OCI-M2 (cell line): ENCODE measurements around the gene SLC24A5.

Source experiments
- DNase-seq: peaks from one replicate; lab custom pipeline; 2025; ENCODE audit not compliant: unreplicated experiment; lab: John Stamatoyannopoulos, UW

Gene SLC24A5

DNA sequence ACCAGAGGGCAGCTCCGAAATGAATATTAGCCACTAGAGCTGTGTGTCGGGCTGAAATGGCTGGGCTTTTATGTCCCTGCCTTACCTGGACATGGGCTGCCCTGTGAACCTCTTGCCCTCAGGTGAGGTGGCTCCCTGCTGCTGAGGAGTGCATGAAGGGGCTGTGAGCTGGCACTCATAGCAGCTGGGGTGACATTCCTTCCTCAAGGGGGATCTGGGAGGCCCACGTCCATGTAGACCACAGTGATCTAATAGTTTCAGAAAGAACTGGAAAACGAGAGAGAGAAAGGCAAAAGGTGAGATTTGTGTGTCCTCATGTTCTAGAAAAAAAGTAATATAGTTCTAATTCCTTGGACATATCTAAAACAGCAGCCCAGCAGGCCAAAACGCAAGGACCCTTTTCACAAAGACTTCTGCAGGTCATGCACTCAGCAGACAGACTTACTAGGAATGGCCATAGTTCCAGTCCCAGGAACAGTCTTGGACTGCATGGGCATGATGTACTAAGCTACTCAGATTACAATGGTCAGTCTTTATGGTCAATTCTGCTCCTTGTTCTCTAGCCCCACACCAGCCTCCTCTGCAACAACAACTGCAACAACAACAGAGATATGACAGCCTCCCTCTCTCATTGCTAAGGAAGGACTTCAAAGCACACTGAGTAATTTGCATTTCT is 10.8 kb upstream of the SLC24A5 start:
- DNase-seq: no peak

GRCh38 chr15:48112242-48112641 is 8.5 kb upstream of the SLC24A5 start:
- no peak for DNase-seq

GRCh38 chr15:48119277-48119676 is 1.5 kb upstream of the SLC24A5 start:
- DNase-seq: no peak

DNA sequence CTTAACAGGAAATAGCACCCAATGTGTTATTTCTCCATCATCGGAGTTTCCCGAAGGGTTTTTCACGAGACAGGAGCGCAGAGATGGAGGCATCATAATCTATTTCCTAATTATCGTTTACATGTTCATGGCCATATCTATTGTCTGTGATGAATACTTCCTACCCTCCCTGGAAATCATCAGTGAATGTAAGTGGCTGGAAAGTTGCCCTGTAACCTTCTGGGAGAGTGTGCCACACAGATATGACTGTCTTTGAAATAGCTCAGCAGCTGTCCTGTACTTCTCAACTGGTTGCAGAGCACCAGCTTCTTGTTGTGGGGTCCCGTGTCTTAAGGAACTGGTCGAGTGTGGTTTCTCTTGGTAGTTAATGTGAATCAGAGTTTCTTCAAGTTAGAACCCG is 1.1 kb downstream of the SLC24A5 start:
- no peak for DNase-seq

DNA sequence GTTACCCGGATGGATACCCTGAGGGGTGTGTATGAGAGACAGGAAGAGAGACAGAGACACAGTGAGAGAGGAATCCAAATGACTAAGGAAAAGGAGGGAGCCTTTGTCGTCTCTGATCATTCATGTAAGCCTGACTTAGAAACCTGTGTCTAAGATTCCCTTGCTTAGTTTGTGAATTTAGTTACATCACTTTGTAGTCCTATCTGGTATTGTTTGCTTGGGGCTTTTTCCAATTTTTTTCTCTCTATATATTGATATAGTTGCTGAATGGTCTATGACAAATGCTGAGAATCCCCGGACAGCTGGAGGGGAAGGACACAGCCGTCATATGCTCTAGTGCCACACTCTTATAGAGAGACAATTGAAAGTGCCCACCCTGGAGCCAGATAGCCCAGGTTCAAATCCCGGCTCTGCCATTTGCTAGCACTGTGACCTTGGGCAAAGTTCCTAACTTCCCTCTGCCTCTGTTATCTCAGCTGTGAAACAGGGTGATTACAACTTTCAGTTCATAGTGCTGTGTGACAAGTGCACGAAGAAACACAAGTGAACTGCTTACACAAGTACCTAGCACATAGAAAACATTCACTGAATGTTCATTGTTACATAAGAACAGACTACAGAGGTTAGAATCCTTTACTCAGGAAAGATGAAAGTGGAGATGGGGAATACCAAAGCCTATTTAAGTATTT is 6.0 kb downstream of the SLC24A5 start:
- no peak for DNase-seq

- DNase-seq: no peak
These were observed 10.5 kb downstream of the SLC24A5 start for GRCh38 chr15:48131324-48131723.

- DNase-seq: no peak
These were observed 12.1 kb downstream of the SLC24A5 start for GRCh38 chr15:48132874-48133273.

DNA sequence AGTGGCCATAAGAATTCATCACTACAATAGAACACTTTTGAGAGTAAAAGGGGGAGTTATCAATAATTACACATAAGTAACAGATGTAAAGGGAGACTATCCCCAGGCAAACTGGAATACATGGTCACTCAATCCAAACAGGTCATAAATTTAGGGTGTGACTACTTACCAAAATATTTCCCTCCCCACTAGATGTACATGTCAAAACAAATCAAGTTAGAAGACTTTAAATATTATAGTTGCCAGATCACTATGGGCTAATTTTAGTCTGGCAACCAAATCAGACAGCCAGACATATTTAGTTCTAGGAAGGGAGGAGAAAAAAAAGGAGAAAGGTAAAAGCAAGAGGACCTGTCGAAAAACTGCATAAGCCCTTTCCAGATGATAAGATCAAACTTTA is 23.1 kb downstream of the SLC24A5 start:
- no peak for DNase-seq

- DNase-seq: no peak
These were observed 24.1 kb downstream of the SLC24A5 start for GRCh38 chr15:48144889-48145288.

DNA sequence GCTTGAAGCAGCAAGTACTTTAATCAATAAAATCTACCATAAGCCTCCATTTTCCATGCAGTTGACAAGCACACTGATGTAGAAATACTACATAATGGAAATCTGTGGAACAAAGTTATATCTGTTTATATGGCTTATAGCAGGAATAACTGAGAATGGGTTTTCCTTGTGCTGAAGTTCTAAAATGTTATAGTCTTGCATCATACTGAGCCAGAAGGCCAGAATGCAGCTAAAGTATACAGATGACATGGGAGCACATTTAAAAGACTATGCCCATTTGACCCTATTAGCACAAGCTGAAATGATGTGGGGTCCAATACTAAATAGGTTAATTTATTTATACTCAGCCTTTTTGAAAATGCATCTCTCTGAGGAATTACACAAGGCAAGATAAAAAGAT is 25.1 kb downstream of the SLC24A5 start:
- DNase-seq: no peak

- no peak for DNase-seq
These were observed 26.6 kb downstream of the SLC24A5 start for GRCh38 chr15:48147358-48147757.

DNA sequence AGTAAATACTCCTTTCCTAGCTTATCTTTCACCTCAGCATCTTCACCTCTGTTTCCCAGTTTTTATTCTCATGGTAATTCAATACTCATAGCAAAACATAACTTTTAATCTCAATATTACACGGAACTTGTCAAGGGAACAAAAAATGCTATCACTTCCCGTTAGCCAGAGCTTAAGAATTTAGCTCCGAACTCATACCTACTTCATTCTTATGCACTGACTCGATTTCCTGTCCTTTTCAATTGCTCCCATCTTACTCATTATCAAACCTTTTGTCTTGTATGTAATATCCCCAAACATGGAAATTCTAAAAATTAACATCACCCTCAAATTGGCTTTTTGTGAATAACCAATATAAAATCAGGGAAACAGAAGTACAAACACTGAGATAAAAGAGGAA is 29.1 kb downstream of the SLC24A5 start:
- no peak for DNase-seq

DNA sequence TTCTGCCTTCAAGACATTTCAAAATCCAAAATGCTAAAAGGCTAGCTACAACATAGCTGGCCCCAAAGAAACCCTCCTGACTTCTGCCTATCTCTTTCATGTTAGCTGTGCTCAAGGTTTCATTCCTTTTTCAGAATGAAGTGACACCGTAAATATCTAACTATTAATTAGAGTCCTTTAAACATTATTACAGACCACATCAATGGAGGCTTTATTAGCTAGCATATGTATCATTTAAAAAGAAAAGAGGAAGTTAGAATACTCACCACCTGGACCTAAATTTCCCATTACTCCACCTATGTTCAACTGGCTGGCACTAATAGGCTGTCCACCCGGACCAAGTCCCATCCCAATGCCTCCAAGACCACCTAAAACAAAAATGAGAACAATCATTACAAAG is 32.7 kb downstream of the SLC24A5 start:
- no peak for DNase-seq

GRCh38 chr15:48168616-48169015 is 47.8 kb downstream of the SLC24A5 start:
- no peak for DNase-seq

- DNase-seq: no peak
These were observed 50.2 kb downstream of the SLC24A5 start for GRCh38 chr15:48170981-48171380.

- no peak for DNase-seq
These were observed 54.3 kb downstream of the SLC24A5 start for GRCh38 chr15:48175126-48175525.

DNA sequence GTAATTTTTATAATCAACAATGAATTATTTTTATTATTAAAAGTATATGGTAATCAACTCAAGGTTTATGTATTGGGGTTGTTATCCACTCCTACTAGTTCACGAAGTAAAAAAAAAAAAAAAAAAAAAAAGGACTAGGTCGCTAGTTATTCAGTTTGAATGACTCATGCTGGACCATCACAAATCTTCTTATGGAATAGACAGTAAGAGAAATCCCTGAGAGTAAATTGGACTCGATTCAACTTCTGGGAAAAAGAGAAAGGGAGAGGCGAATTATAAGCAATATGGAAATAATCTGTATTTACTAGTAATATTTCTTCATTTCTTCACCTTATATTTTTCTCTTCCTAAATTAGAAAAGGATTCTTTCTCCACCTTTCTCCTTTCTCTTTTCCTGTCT is 55.3 kb downstream of the SLC24A5 start:
- DNase-seq: no peak

DNA sequence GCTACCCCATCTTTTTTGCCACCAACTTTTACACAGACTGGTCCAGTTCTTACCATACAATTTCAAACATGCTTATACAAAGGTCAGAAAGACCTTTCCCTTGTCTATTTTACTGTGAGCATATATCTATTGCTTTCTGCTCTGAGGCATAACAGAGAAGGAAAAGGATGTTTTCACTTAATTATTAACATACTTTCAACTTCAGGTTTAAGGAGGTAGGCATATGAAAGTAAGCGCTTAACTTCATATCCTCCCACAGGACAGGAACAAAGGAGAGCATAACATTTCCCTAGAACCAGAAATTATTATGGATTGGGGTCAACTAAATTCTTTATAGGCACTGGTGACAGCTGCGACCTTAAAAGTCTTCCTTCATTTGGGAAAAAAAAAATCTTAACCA is 56.2 kb downstream of the SLC24A5 start:
- no peak for DNase-seq

GRCh38 chr15:48177383-48177765 is 56.6 kb downstream of the SLC24A5 start:
- no peak for DNase-seq

DNA sequence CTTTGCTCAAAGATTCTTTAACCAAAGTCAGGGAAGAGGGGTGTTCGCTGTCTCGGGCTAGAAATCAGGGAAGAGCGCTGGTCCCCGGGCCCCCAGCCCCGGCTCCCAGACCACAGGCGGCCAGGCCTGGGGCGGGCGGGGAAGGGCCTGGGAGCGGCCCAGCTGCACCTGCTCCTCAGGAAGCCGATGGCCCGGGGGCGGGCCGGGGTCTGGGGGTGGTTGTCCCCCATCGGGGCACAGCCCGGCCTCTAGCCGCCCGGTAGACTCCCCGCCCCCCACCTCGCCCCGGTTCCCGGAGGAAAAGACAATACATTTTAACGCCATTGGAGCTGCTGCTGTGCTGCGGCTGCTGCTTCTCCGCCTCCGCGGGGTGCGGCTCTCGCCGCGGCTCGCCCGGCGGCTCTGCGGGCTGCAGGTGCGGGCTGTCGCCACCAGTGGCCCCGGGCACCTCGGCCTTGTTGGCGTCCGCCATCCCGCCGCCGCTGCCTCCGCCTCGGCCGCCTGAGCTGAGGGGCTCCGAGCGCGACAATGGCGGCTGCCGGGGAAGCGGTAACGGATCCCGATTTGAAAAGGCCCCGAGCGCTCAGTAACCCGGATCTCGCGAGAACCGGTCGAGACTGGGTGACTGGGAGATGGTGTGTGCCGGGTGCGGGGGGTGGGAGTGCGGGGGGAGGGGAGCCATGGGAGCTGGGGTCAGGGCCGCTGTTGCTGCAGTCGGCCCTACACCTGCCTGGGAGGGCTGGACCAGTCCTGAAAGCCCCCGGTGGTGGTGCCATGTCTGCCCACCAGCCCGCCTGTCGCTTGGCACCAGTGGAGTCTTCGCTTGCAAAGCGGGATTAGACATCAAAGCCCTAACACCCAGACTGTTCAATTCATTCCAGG is 57.2 kb downstream of the SLC24A5 start, which contains the start of gene MYEF2:
Gene MYEF2, minus strand, starts transcription at position 530 of the 882 bp plus-strand sequence. Its CDS starts 58 bp downstream, at position 472.
- DNase-seq: no peak

DNA sequence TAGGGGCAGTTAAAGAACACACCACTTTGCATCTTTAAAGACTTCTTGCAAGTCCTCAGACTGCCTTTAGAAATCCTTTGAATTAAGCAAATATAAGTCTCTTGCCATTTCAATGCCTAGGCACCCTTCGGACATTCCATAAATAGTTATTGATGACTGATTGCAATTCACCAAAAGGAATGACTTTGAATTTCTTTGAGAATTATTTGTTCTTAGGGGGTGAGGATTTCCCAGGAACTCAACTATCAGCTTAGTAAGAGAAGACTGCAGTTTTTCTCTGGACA is 57.8 kb downstream of the SLC24A5 start:
- DNase-seq: no peak

DNA sequence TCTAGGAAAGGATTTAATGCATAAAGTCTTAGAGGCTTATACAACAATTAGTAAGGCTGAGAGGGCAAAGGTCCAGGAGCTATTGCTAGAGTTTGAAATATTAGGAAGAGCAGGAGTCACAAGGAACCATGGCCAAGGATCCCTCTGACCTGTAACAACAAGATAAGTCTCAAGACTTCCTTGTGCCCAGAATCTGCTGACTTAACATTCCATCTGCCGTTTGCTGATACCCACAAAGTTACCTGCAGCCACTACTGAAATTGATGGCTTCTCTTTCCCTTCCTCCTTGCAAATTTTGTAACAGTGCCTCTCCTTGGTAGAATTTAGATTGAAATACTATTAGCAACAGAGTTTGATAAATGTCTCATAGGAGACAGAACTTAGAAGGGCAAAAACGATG is 62.0 kb downstream of the SLC24A5 start:
- DNase-seq: no peak
